ENCODE results near the gene AOAH.
"Not testable (repeated sequence)": the region's sequence is repeated elsewhere in the genome, so short reads cannot be mapped to it uniquely, and the experiment has no call there.

Gene AOAH

DNA sequence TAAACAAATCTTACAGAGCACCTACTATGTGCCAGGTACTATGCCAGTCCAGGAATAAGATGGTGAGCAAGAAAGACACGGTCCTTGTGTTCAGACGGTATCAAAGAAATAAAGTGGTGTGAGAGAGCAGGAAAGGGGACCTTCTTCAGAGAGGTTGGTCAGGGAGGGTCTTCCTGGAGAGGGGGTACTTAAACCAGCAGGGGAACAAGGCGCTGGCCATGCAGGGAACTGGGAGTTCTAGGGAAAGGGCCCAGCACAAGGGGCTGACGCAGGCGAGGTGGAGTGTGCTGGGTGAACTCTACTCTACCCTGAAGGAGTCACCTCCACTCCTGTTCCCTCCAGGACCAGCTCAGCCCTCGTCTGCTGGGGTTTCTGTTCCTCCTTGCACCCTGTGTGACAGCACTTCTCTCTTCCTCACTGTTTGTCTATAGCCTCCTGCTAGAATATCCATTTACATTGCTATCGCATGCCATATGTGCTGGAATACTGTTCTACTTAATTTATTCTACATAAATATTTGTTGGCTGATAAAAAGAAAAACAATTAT is 73.5 kb downstream of the AOAH start:
- no peak for DNase-seq (ENCODE audit: low read depth in 1 of 2, low spot score in 1 of 2)
- Histone ChIP-seq H3K27ac (replicated peaks) (no peak overlapping the region), H3K4me3 (replicated peaks; ENCODE audit: insufficient read depth, low read length) (no peak overlapping the region), H3K27me3 (ENCODE audit: insufficient read depth, poor library complexity, severe bottlenecking) (no peaks in the 10 kb centered on the region)
- TF ChIP-seq, protein P1, sequence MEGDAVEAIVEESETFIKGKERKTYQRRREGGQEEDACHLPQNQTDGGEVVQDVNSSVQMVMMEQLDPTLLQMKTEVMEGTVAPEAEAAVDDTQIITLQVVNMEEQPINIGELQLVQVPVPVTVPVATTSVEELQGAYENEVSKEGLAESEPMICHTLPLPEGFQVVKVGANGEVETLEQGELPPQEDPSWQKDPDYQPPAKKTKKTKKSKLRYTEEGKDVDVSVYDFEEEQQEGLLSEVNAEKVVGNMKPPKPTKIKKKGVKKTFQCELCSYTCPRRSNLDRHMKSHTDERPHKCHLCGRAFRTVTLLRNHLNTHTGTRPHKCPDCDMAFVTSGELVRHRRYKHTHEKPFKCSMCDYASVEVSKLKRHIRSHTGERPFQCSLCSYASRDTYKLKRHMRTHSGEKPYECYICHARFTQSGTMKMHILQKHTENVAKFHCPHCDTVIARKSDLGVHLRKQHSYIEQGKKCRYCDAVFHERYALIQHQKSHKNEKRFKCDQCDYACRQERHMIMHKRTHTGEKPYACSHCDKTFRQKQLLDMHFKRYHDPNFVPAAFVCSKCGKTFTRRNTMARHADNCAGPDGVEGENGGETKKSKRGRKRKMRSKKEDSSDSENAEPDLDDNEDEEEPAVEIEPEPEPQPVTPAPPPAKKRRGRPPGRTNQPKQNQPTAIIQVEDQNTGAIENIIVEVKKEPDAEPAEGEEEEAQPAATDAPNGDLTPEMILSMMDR (IDR thresholded peaks at IDR 0.05; ENCODE audit: insufficient read depth, low read length), result no peak
- TF ChIP-seq GABPA (IDR thresholded peaks at IDR 0.05; ENCODE audit: low read depth), result no peak
- TF ChIP-seq, protein P2, sequence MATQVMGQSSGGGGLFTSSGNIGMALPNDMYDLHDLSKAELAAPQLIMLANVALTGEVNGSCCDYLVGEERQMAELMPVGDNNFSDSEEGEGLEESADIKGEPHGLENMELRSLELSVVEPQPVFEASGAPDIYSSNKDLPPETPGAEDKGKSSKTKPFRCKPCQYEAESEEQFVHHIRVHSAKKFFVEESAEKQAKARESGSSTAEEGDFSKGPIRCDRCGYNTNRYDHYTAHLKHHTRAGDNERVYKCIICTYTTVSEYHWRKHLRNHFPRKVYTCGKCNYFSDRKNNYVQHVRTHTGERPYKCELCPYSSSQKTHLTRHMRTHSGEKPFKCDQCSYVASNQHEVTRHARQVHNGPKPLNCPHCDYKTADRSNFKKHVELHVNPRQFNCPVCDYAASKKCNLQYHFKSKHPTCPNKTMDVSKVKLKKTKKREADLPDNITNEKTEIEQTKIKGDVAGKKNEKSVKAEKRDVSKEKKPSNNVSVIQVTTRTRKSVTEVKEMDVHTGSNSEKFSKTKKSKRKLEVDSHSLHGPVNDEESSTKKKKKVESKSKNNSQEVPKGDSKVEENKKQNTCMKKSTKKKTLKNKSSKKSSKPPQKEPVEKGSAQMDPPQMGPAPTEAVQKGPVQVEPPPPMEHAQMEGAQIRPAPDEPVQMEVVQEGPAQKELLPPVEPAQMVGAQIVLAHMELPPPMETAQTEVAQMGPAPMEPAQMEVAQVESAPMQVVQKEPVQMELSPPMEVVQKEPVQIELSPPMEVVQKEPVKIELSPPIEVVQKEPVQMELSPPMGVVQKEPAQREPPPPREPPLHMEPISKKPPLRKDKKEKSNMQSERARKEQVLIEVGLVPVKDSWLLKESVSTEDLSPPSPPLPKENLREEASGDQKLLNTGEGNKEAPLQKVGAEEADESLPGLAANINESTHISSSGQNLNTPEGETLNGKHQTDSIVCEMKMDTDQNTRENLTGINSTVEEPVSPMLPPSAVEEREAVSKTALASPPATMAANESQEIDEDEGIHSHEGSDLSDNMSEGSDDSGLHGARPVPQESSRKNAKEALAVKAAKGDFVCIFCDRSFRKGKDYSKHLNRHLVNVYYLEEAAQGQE (IDR thresholded peaks at IDR 0.05; ENCODE audit: insufficient replicate concordance, low read depth), result no peak
- no peak for TF ChIP-seq SPI1 (IDR thresholded peaks at IDR 0.05; ENCODE audit: borderline replicate concordance, low read depth)
- TF ChIP-seq POLR2AphosphoS5 (IDR thresholded peaks at IDR 0.05; ENCODE audit: low read depth), result no peak

DNA sequence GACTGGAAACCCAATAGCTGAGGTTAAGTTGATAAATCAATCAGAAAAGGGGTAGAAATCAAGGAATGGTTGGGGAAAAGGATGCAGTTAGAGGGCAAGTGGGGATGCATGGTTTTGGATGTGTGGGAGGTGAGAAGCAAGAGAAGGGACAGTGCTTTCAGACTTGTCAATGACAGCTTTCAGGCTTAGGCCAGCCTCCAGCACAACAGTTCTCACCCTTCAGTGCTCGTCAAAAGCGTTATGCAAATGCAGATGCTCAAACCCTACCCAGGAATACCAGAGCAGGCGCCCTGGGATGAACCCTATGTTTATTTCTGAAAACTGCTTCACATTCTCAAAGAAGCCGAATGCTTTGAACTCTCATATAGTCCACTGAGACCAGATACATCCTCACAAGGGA is 74.0 kb downstream of the AOAH start:
- no peak for DNase-seq (ENCODE audit: low read depth in 1 of 2, low spot score in 1 of 2)
- H3K27ac ChIP-seq (replicated peaks), result no peak overlapping the region
- H3K4me3 ChIP-seq (replicated peaks; ENCODE audit: insufficient read depth, low read length), result no peak overlapping the region
- TF ChIP-seq, protein P2 (IDR thresholded peaks at IDR 0.05; ENCODE audit: insufficient replicate concordance, low read depth), result no peak
- TF ChIP-seq, protein P1 (IDR thresholded peaks at IDR 0.05; ENCODE audit: insufficient read depth, low read length), result no peak
- TF ChIP-seq SPI1 (IDR thresholded peaks at IDR 0.05; ENCODE audit: borderline replicate concordance, low read depth) (no peak), GABPA (IDR thresholded peaks at IDR 0.05; ENCODE audit: low read depth) (no peak), POLR2AphosphoS5 (IDR thresholded peaks at IDR 0.05; ENCODE audit: low read depth) (no peak)
- no peaks in the 10 kb centered on the region for H3K27me3 ChIP-seq (ENCODE audit: insufficient read depth, poor library complexity, severe bottlenecking)

DNA sequence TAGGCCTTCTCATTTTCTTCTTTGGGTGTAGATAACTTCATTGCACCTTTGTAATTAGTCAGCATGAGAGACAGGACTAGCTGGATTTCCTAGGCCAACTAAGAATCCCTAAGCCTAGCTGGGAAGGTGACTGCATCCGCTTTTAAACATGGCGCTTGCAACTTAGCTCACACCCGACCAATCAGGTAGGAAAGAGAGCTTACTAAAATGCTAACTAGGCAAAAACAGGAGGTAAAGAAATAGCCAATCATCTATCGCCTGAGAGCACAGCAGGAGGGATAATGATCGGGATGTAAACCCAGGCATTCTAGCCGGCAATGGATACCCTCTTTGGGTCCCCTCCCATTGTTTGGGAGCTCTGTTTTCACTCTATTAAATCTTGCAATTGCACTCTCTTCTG is 75.0 kb downstream of the AOAH start:
- H3K27me3 ChIP-seq (ENCODE audit: insufficient read depth, poor library complexity, severe bottlenecking); H3K4me3 ChIP-seq (replicated peaks; ENCODE audit: insufficient read depth, low read length); H3K27ac ChIP-seq (replicated peaks); DNase-seq (ENCODE audit: low read depth in 1 of 2, low spot score in 1 of 2): not testable (repeated sequence)

DNA sequence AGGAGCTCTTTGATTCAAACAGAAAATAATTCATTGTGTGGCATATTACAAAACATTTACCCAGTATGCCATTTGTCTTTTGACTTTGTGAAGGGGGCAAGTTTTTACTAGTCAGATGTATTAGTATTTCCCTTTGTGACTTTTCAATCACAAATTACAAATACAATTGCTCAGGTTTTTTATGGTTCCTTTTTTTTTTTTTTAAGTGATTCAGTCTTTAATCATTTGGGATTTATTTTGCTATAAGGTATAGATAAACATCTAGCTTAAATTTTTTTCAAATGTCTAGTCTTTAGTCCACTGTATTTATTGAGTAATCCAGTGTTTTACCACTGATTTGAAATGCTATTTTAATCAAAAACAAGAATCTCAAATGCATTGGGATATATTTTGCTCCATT is 75.9 kb downstream of the AOAH start:
- Histone ChIP-seq H3K27ac (replicated peaks) (no peak overlapping the region), H3K27me3 (ENCODE audit: insufficient read depth, poor library complexity, severe bottlenecking) (no peaks in the 10 kb centered on the region)
- DNase-seq (ENCODE audit: low read depth in 1 of 2, low spot score in 1 of 2), result no peak

More for the DNA sequence above, 75.9 kb downstream of the AOAH start:
- no peak overlapping the region for H3K4me3 ChIP-seq (replicated peaks; ENCODE audit: insufficient read depth, low read length)
- TF ChIP-seq, protein P1 (IDR thresholded peaks at IDR 0.05; ENCODE audit: insufficient read depth, low read length), result no peak
- no peak for TF ChIP-seq SPI1 (IDR thresholded peaks at IDR 0.05; ENCODE audit: borderline replicate concordance, low read depth)
- TF ChIP-seq, protein P2 (IDR thresholded peaks at IDR 0.05; ENCODE audit: insufficient replicate concordance, low read depth), result no peak
- no peak for TF ChIP-seq GABPA (IDR thresholded peaks at IDR 0.05; ENCODE audit: low read depth)
- TF ChIP-seq POLR2AphosphoS5 (IDR thresholded peaks at IDR 0.05; ENCODE audit: low read depth), result no peak
